HG03139 (cell line): ENCODE data around the gene MIOX.
A peak's percentile ranks its signal among the peaks of the same experiment; 100 is the strongest.

Source experiments
- ATAC-seq: cut with Tn5 transposase; IDR thresholded peaks from one replicate; pipeline ENCODE4 v1.9.1; 2021; ENCODE audit not compliant: unreplicated experiment

MIOX gene

DNA sequence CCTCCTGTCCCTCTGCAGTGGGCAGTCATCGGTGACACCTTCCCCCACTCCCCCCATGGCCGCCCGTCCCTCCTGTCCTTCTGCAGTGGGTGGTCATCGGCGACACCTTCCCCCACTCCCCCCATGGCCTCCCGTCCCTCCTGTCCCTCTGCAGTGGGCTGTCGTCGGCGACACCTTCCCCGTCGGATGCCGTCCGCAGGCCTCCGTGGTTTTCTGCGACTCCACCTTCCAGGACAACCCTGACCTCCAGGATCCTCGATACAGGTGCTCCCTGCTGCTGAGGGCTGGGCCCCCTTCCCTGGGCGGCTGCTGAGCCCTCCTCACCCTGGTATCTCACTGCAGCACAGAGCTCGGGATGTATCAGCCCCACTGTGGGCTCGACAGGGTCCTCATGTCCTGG, 2.2 kb downstream of the MIOX start:
- ATAC-seq: no peak

DNA sequence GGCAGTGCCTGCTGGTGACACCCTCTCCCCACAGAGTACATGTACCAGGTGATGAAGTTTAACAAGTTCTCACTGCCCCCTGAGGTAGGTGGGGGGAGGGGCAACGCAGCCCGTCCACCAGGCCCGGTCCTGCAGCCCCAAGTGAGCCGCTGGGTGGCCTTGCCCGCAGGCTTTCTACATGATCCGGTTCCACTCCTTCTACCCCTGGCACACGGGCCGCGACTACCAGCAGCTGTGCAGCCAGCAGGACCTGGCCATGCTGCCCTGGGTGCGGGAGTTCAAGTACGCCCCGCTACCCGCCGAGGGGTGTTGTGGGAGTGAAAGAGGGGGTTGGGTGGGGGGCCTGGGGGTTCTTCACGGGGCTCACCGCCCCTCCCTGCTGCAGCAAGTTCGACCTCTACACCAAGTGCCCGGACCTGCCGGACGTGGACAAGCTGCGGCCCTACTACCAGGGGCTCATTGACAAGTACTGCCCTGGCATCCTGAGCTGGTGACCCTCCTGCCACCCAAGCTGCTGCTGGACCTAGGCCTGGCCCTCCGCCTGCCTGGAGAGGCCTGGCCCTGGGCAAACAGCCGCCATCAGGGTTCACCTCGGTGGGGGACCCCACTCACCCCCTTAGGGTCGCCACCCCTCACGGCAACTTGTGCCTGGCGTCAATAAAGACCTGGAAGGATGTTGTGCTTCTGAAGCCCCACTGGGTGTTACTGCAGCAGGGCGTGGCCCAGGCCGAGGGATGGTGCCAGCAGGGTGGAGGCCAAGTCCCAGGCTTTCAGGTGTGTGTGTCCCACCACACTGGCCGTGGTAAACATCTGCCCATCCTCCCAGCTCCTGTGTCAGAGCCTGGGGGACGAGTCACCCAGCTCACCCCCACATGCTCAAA, 2.9 kb downstream of the MIOX start:
- no peak for ATAC-seq

DNA sequence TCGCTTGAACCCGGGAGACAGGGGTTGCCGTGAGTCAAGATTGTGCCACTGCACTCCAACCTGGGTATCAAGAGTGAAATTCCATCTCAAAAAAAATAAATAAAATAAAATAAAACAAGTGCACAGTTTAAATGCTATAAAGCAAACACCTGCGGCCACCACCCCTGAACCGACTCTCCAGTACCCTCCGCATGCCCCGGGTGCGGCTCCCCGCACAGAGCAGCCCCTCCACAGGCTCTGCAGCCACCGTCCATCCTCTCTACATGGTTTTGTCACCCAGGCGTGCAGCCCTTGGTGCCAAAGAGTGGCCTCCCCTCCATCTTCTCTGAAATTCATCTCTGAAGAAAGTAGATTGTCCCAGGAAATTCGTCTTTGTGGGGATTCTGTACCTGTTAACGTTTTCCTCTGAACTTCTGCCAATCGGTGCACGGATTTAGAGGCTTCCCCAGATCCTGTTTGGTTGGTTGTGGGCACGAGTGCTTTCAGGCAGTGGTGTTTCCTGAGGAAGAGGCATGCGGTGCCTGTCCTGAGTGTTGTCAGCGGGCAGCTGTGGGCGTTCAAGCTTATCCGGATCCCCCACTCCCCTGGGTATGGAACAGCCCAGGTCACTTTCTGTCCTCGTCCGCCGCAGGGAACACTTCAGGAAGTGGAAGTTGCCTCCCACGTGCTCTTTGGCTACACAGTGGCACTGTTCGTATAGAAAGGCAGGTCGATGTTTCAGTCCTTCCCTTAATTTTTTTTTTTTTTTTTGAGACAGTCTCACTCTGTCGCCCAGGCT, 4.1 kb downstream of the MIOX start:
- no peak for ATAC-seq

DNA sequence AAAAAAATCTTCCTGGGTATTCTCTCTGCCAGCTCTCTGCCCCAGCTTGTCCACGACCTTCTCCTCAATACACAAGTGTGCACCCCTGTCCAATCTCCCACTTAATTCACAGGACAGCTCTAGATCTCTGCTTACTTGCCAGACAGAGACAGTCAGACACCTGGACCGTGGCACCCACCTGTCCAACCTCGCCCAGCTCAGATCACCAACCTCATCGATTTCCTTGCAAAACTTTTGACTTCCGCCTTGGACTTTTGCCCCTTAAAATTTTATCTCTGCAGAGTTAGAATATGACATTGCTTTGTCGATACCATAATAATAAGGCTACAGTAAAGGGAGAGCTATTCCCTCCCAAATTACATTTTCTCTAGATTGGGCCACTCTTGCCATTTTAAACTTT, 10.4 kb downstream of the MIOX start:
- no peak for ATAC-seq

GRCh38 chr22:50498322-50498890, 11.7 kb downstream of the MIOX start:
- no peak for ATAC-seq

DNA sequence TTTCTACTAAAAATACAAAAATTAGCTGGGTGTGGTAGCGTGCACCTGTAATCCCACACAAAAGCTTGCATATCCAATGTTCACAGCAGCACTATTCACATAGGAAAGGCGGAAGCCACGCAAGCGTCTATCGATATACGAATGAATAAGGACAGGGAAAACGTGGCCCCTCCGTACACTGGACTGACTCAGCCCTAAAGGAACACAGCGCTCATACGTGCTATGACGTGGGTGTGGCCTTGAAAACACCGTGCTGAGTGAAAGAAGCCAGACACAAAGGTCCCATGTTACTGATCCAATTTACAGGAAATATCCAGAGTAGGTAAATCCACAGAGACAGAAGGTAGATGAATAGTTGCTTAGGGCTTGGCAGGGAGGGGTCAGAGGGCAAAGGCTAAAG, 13.8 kb downstream of the MIOX start:
- ATAC-seq: no peak

GRCh38 chr22:50502096-50502495, 15.4 kb downstream of the MIOX start:
- no peak for ATAC-seq

DNA sequence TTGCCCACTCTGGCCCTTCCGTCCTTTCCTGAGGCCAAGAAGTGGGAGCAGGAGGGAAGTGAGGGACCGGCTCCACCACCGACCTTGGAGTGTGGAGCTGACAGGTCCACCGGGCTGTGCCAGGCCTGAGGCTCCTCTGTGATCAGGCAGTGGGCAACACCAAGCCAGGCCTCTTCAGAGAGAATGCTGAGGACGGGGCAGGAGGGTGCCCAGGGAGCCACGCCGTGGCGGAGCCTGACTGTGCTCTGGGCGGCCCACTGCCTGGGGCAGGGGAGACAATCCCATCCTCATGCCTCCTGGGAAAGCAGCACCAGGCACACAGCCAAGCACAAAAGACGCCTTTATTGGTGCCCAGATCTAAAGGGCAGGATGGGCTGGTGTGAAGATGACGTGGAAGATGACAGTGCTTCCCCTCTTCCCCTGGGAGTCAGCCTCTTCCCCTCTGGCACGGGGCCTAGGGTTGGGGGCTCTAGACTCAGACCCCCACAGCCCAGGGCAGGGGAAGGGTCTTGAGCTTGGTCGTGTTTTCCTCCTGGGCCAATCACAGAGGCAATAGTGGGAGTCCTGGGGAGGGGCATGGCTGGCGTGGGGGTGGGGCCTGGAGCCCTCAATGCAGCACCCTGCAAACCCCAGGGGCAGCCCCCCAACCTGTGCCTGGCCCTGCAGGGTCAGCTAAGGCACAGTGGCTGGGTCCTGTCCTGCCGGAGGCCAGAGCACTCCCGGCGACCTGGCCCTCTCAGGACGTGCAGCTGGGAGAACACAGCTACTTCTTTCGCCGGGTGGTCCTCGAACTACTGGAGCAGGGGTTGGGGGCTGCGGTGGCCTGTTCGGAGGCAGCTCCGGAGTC, 16.2 kb downstream of the MIOX start:
- no peak for ATAC-seq

- no peak for ATAC-seq
These were observed 17.0 kb downstream of the MIOX start for GRCh38 chr22:50503475-50504145.

- no peak for ATAC-seq
These were observed 17.9 kb downstream of the MIOX start for GRCh38 chr22:50504369-50505211.

DNA sequence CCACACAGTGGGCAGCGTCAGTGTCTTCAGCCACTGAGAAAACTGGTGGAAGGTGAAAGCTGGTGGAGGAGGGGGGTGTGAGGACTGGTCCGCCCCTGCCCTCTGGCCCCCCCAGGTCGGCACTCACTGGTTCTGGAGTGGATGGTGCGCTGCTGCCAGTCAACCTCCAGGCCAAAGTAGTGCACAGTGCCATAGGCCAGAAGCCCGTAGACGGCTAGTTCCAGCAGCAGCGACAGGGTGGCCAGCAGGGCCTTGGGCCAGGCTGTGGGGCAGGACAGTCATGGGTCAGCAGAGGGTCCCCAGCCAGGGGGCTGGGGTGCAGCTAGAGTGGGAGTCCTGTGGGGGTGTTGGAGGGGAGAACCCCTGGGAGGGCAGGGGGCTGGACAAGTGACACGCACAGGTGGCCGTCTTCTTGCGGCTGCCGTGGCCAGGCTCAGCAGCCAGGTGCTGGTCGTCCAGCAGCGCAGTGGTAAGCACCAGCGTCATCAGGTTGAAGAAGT, 18.7 kb downstream of the MIOX start:
- no peak for ATAC-seq

DNA sequence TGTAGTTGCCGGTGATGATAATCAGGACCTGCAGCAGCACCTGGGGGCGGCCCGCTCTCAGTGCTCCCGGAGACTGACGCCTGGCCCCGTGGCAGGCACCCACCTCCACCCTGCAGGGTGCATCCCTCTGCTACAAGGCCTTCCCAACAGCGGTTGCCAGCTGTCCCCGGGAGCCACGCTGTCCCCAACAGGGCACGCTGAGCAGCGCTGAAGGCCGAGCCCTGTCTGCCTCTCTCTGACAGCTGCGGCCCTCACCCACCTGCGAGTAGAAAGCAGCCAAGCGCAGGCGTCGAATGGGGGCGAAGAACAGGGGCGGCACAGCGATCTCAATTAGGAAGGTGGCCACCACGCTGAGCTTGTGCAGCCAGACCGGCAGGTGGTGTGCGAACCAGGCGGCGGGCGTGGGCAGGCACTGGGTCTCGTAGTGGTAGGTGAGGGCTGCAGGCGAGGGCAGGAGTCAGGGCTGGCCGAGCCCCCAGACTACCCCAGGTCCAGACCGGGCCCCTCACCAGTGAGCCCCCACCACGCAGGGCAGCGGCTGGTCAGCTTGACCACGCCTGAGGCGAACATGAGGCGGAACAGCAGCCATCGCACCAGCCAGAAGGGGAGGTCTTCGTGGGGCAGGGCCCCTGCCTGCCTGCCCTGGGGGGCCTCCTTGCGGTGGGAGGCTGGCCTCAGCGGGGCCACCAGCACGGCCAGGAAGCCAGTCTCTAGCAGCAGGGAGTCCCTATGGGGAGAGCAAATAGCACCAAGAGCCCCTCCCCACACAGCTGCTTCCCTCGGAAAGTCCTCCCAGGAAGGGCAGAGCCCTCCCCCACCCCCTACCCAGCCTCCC, 19.3 kb downstream of the MIOX start:
- no peak for ATAC-seq

GRCh38 chr22:50506611-50507420, 20.2 kb downstream of the MIOX start:
- no peak for ATAC-seq

GRCh38 chr22:50507421-50507990, 20.8 kb downstream of the MIOX start, which contains the start of gene LMF2:
Gene LMF2 (minus strand): TSS chr22:50507702. CDS start chr22:50507675, 27 bp downstream.
- ATAC-seq: peak; percentile 44

DNA sequence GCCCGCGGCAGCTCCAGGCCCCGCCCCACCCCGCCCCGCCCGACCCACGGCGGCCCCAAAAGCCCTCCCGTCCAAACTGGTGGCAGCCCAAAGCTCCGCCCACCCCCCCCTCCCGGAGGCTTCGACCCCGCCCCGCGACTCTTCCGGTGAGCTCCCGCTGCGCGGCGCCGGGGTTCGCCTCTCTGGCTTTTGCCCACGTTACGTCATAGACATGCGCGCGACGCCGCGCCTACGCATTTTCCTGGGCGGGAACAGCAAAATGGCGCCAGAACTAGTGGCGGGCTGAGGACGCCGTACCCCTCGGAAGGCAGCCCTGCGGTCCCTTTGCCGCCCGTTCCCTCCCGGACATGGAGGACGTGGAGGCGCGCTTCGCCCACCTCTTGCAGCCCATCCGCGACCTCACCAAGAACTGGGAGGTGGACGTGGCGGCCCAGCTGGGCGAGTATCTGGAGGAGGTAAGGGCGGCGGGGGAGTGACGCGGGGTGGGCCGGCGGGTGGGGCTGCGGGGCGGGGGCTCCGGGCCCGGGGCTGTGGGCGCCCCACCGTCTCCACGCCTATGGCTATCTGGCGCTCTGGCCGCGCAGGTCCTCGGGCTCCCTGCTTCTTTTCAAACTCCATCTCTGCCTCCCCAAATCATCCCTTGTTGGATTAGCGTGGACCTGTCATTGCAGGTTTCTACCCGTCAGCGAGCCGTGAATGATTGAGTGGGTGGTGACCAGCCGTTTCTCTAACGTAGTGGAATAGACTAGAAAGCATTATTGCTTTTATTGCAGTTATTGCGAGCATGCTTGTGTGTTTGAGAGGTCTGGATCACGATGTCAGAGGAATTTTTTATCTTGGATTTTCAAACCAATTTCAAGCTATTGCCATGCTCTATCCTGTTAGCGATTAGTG, 21.6 kb downstream of the MIOX start, which contains the start of gene NCAPH2:
Gene NCAPH2, plus strand, starts transcription at position 234 of the 894 bp plus-strand sequence. Its CDS starts 114 bp downstream, at position 348.
- peak; percentile 52 for ATAC-seq

DNA sequence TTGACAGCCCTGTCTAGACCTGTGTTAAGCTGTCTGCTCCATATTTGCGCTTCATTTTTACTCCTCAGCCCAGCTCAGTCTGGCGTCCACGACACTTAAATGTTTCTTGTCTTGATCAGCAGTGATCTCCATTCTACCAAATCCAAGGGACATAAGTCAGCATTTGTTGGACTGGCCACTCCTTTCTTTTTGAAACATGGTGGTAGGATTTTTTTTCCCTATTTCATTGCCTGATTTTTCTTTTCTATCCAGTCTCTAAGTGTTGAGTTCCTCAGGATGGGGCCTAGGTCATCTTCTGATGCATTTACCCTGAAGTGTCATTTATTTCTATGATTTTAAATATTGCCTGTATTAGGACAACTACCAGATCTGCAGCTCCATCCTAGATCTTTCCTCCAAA, 22.2 kb downstream of the MIOX start:
- no peak for ATAC-seq
